Common myeloid progenitor, CD34-positive (primary cell): ENCODE data around the gene PARP2.
"Not testable (repeated sequence)": the region's sequence is repeated elsewhere in the genome, so short reads cannot be mapped to it uniquely, and the experiment has no call there.

Experiments used
- CTCF ChIA-PET: fragments of 350-600 bp; sonication (Branson Sonifier 250); formaldehyde crosslinking; loops from one replicate; lab custom pipeline; 2021; ENCODE audit warnings: antibody characterized with exemption; lab: Charles Lee
- POLR2A ChIA-PET: fragments of 350-600 bp; sonication (Branson Sonifier 250); formaldehyde crosslinking; loops from one replicate; lab custom pipeline; 2021; ENCODE audit warnings: antibody characterized with exemption; lab: Charles Lee
- DNase-seq, 3 donors: peaks; one replicate each; pipeline versions ENCODE4 v3.0.0 to v3.0.0-alpha.2; 2013
- H3K27ac ChIP-seq, 2 experiments: 1 replicate in 1 of 2; 2 replicates in 1 of 2; pipeline ENCODE4 v1.7.0; 2013; ENCODE audit warnings: inconsistent platforms in 2 of 2, low read length in 2 of 2, mild to moderate bottlenecking in 2 of 2, low read depth in 1 of 2, moderate library complexity in 1 of 2; ENCODE audit not compliant: severe bottlenecking in 2 of 2, insufficient read depth in 1 of 2, poor library complexity in 1 of 2
- H3K27me3 ChIP-seq, 5 experiments: replicated peaks in 2 of 5; 1 replicate in 3 of 5; 2 replicates in 2 of 5; pipeline versions ENCODE4 v1.6.1 to v1.7.0; 2013; ENCODE audit warnings: low read length in 4 of 5, mild to moderate bottlenecking in 2 of 5, moderate library complexity in 2 of 5, inconsistent platforms in 1 of 5; ENCODE audit not compliant: insufficient read depth in 5 of 5, control insufficient read depth in 4 of 5
- H3K36me3 ChIP-seq, 4 experiments: 1 replicate in 2 of 4; 2 replicates in 2 of 4; pipeline versions ENCODE4 v1.6.1 to v1.7.0; 2013; ENCODE audit warnings: low read length in 3 of 4, control low read depth in 1 of 4, mild to moderate bottlenecking in 1 of 4; ENCODE audit not compliant: control insufficient read depth in 4 of 4, insufficient read depth in 4 of 4
- H3K4me1 ChIP-seq, 4 experiments: 1 replicate in 3 of 4; 2 replicates in 1 of 4; pipeline versions ENCODE4 v1.6.1 to v1.7.1; 2013; ENCODE audit warnings: low read length in 3 of 4, mild to moderate bottlenecking in 3 of 4, control low read depth in 1 of 4, inconsistent platforms in 1 of 4, moderate library complexity in 1 of 4; ENCODE audit not compliant: control insufficient read depth in 4 of 4, insufficient read depth in 4 of 4; ENCODE audit errors: control extremely low read depth in 1 of 4
- H3K4me3 ChIP-seq, 7 experiments: 1 replicate in 4 of 7; 2 replicates in 3 of 7; pipeline versions ENCODE4 v1.5.1 to v1.7.0; 2013; ENCODE audit warnings: mild to moderate bottlenecking in 7 of 7, low read length in 6 of 7, moderate library complexity in 6 of 7, inconsistent platforms in 2 of 7, low read depth in 2 of 7, control low read depth in 1 of 7; ENCODE audit not compliant: insufficient read depth in 4 of 7, control insufficient read depth in 1 of 7; ENCODE audit errors: extremely low read depth in 1 of 7
- H3K9me3 ChIP-seq, 5 experiments: 1 replicate in 4 of 5; 2 replicates in 1 of 5; pipeline versions ENCODE4 v1.6.1 to v1.7.1; 2013; ENCODE audit warnings: low read length in 4 of 5, mild to moderate bottlenecking in 2 of 5, inconsistent platforms in 1 of 5, low read depth in 1 of 5, moderate library complexity in 1 of 5; ENCODE audit not compliant: control insufficient read depth in 4 of 5, insufficient read depth in 2 of 5; ENCODE audit errors: control extremely low read depth in 1 of 5
- WGBS: methylation state at CpG from one replicate; pipeline ENCODE4 v1.1.5; 2013; ENCODE audit not compliant: insufficient coverage; 5-methylcytosine and 5-hydroxymethylcytosine counted together

Gene PARP2

DNA sequence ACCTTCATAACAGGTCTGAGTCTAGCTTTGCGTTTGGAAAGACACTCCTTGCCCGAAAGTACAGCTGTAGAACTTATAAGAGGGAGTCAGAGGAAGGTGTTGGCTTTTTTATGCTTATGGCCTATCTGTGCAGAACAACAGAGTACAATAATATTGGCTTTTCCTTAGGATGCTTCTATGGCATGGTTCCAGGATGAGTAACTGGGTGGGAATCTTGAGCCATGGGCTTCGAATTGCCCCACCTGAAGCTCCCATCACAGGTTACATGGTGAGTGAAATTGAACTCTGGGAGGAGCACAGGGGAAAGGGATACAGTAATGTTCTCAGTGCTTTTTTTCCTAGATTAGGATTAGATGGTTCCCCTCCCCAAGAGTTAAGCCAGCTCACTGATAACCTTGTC lies 13.0 kb downstream of the PARP2 start:
- WGBS = 100% methylated on average over 3 of the region's 3 CpGs
- CTCF ChIA-PET = interaction anchor here (1.0 to 1.3 kb wide), 2 partner anchors 12 to 16 kb away, joined by 3 read pairs; no protein-coding TSS in a partner anchor
- no peaks in the 10 kb centered on the region for H3K9me3 ChIP-seq
- no peaks in the 10 kb centered on the region for H3K27me3 ChIP-seq
- POLR2A ChIA-PET = no interaction called here
- peaks cover 0 to 9% (median 3%) of the 10 kb centered on the region in 4 experiments for H3K4me1 ChIP-seq
- DNase-seq = no peak
- no peak overlapping the region for H3K4me3 ChIP-seq
- peaks cover 9 to 65% (median 49%) of the 10 kb centered on the region in 4 experiments for H3K36me3 ChIP-seq
- H3K27ac ChIP-seq = peak overlapping the region in 1 of 2 experiments; percentile 2

DNA sequence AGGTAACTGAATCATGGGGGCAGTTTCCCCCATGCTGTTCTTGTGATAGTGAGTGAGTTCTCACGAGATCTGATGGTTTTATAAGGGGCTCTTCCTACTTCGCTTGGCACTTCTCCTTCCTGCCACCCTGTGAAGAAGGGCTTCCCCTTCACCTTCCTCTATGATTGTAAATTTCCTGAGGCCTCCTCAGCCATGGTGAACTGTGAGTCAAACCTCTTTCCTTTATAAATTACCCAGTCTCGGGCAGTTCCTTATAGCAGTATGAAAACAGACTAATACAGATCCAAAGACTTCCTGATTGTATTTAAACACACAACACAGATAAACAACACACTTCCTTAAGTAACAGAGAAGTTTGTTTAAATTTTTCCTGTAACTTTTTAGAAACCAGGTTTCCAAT lies 15.0 kb downstream of the PARP2 start:
- Histone ChIP-seq H3K36me3 (peaks cover 7 to 51% (median 38%) of the 10 kb centered on the region in 4 experiments), H3K27ac (peak overlapping the region in 1 of 2 experiments; percentile 51)
- H3K4me1 ChIP-seq, POLR2A ChIA-PET, H3K4me3 ChIP-seq, H3K9me3 ChIP-seq, CTCF ChIA-PET, H3K27me3 ChIP-seq: not testable (repeated sequence)
- DNase-seq = peak in 2 of 3 donors; percentile 28 to 31
- WGBS = 0% methylated on average over 1 of the region's 3 CpGs

- H3K27ac ChIP-seq = no peak overlapping the region
- no peaks in the 10 kb centered on the region for H3K27me3 ChIP-seq
- no peaks in the 10 kb centered on the region for H3K9me3 ChIP-seq
- no peak for DNase-seq
- CTCF ChIA-PET = no interaction called here
- POLR2A ChIA-PET = no interaction called here
- H3K36me3 ChIP-seq = peaks cover 11 to 47% (median 42%) of the 10 kb centered on the region in 4 experiments
- no peaks in the 10 kb centered on the region for H3K4me1 ChIP-seq
- no peak overlapping the region for H3K4me3 ChIP-seq
Observed at GRCh38 chr14:20365928-20366327, 22.5 kb downstream of the PARP2 start.

DNA sequence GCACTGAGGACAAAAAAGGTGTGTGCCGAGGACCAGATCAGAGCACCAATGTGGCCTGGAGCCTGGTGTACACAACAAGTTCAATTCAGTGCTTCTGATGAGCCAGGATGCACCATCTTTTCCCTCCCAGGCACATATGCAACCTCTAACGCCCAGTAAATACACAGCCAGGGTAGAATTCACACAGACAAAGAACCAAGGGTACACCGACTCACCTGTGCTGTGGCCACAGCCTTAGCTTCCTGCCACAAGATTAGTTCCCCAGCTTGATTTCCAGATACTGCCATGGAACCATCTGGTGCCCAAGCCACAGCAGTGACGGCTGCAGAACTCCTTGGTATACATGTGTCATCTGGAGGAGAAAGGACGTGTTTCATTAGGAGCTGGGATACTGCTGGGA lies 29.4 kb downstream of the PARP2 start:
- ChIA-PET POLR2A (no interaction called here), CTCF (interaction anchor here (1.2 kb wide), 1 partner anchor 17 kb away, joined by 3 read pairs; no protein-coding TSS in a partner anchor)

GRCh38 chr14:20375471-20375870 lies 32.0 kb downstream of the PARP2 start:
- no peak overlapping the region for H3K27ac ChIP-seq
- WGBS = 94% methylated on average over 3 of the region's 3 CpGs
- H3K4me3 ChIP-seq = no peak overlapping the region
- no peaks in the 10 kb centered on the region for H3K27me3 ChIP-seq
- ChIA-PET CTCF (interaction anchor here (0.8 to 1.4 kb wide), 2 partner anchors 14 to 32 kb away, joined by 4 to 5 read pairs; partner anchors contain the start of gene PARP2), POLR2A (no interaction called here)
- no peak for DNase-seq
- no peaks in the 10 kb centered on the region for H3K9me3 ChIP-seq
- H3K4me1 ChIP-seq = no peaks in the 10 kb centered on the region
- peaks cover 32 to 94% (median 76%) of the 10 kb centered on the region in 4 experiments for H3K36me3 ChIP-seq

More for the DNA sequence above, 29.4 kb downstream of the PARP2 start:
- H3K4me1 ChIP-seq = no peaks in the 10 kb centered on the region
- H3K27me3 ChIP-seq = no peaks in the 10 kb centered on the region
- H3K4me3 ChIP-seq = no peak overlapping the region
- H3K9me3 ChIP-seq = no peaks in the 10 kb centered on the region
- WGBS = 87% methylated on average over 5 of the region's 5 CpGs
- H3K36me3 ChIP-seq = peaks cover 31 to 88% (median 71%) of the 10 kb centered on the region in 4 experiments
- no peak overlapping the region for H3K27ac ChIP-seq
- no peak for DNase-seq

- H3K27ac ChIP-seq = no peak overlapping the region
- POLR2A ChIA-PET = no interaction called here
- WGBS = 95% methylated on average over 11 of the region's 12 CpGs
- peaks cover 30 to 94% (median 75%) of the 10 kb centered on the region in 4 experiments for H3K36me3 ChIP-seq
- H3K9me3 ChIP-seq = no peaks in the 10 kb centered on the region
- no peaks in the 10 kb centered on the region for H3K4me1 ChIP-seq
- H3K4me3 ChIP-seq = no peak overlapping the region
- CTCF ChIA-PET = interaction anchor here (1.4 kb wide), 1 partner anchor 33 kb away, joined by 4 read pairs; the partner anchor contains the start of gene PARP2
- H3K27me3 ChIP-seq = no peaks in the 10 kb centered on the region
- DNase-seq = no peak
Observed at GRCh38 chr14:20376071-20376588, 32.7 kb downstream of the PARP2 start.

GRCh38 chr14:20377171-20377570 lies 33.7 kb downstream of the PARP2 start:
- H3K27ac ChIP-seq = no peak overlapping the region
- no peaks in the 10 kb centered on the region for H3K9me3 ChIP-seq
- no peak for DNase-seq
- CTCF ChIA-PET = interaction anchor here (0.6 kb wide), 1 partner anchor 216 kb away, joined by 3 read pairs; no protein-coding TSS in a partner anchor
- 100% methylated on average over 2 of the region's 2 CpGs for WGBS
- no peaks in the 10 kb centered on the region for H3K27me3 ChIP-seq
- no peak overlapping the region for H3K4me3 ChIP-seq
- H3K36me3 ChIP-seq = peaks cover 22 to 94% (median 76%) of the 10 kb centered on the region in 4 experiments
- POLR2A ChIA-PET = interaction anchor here (0.6 kb wide), 1 partner anchor 202 kb away, joined by 4 read pairs; no protein-coding TSS in a partner anchor
- no peaks in the 10 kb centered on the region for H3K4me1 ChIP-seq
